HG03520 (cell line): ENCODE results near the gene POU2F1.

Experiments
- ATAC-seq: cut with Tn5 transposase; IDR thresholded peaks from one replicate; pipeline ENCODE4 v1.9.1; 2021; ENCODE audit warnings: mild to moderate bottlenecking, moderate library complexity; ENCODE audit not compliant: unreplicated experiment

POU2F1 gene

DNA sequence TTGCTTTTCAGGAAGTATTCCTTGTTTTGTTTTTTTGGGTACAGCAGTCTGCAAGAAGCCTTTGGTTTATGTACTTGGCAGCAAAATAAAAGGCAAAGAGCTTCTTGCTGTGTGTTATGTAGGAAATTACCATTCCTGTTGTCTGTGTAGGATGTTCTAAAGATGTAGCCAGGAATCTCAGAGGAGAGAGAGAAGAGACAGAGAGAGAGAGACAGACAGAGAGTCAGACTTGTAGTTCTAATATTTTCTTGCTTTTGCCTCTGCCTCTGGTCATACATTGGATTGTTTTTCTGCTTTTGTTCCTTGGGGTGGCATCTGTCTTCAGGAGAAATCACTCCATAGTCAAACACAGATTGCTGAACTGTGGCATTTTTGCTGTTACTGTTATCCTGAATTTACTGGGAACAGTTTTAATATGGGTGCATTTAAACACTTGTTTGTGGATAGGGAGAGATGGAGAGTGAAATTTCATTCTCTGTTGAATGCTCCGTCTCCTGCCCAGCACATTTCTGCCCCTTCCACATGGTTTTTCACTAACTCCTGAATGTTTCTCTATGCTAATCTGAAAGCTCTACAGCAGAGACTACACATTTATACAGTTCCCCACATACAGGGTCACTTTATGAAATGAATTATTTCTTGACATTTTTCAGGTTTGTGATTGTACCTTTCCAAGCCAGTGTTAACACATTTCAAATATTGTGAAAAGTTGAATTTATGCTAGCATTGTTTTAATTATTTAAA is 49.8 kb downstream of the POU2F1 start:
- ATAC-seq, result no peak

DNA sequence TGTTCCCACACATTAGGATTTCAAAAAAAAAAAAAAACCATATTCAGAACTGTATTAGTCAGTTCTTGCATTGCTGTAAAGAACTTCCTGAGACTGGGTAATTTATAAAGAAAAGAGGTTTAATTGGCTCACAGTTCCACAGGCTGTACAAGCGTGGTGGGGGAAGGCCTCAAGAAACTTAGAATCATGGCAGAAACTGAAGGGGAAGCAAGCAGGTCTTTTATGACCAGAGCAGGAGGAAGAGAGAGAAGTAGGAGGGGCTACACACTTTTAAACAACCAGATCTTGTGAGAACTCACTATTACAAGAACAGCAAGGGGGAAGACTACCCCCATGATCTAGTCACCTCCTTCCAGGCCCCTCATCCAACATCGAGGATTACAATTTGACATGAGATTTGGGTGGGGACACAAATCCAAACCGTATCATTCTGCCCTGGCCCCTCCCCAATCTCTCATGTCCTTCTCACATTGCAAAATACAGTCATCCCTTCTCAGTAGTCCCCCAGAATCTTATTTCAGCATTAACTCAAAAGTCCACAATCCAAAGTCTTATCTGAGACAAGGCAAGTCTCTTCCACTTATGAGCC is 51.8 kb downstream of the POU2F1 start:
- ATAC-seq, result no peak

DNA sequence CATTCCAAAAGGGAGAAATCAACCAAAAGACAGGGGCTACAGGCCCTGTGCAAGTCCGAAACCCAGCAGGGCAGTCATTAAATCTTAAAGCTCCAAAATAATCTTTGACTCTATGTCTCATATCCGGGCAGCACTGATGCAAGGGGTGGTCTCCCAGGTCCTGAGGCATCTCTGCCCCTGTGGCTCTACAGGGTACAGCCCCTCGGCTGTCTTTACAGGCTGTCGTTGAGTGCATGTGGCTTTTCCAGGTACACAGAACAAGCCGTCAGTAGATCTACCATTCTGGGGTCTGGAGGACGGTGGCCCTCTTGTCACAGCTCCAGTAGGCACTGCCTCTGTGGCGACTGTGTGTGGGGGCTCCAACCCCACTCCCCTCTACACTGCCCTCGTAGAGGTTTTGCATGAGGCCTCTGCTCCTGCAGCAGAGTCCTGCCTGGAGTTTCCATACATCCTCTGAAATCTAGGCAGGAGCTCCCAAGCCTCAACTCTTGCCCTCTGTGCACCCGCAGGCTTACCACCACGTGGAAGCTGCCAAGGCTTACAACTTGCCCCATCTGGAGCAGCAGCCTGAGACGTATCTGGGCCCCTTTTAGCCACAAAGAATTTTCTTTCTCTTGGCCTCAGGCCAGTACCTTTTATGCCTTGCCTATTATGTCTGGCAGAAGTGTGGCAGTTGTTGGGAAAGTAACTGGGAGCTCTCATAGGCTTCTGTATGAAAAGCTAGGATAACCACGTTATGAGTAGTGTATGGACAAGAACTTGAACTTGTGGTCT is 52.5 kb downstream of the POU2F1 start:
- ATAC-seq, result no peak

DNA sequence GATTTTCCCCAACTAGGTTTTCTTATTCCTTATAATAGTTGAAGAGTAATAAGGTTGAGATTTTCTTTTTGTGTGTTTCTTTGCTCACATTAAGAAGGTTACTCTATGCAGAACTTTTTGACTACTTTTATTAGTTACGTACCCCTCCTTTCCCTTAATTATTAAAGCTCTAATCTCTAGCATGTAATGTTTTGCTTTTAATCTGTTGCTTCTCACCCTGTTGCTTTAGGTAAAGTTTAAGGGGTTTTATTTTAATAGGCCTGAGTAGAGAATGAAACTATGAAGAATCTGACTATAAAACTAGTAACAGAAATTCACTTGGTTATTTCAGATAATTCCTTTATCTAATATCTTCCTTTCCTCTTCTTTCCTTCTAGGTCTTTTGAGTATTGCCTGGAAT is 53.4 kb downstream of the POU2F1 start:
- no peak for ATAC-seq

DNA sequence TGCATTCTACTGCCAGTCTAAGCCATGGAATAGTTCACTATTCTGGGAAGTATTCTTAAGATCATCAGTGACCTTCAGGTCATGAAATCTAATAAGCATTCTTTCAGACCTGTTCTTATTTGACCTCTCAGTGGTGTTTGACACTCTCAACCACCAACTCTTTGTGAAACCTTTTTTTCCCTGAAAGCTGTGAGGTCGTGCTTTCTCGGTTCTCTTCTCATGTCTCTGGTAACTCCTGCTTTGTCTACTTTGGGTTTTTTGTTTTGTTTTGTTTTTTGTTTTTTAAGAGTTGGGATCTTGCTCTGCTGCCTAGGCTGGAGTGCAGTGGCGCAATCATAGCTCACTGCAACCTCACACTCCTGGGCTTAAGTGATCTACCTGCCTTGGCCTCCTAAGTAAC is 56.3 kb downstream of the POU2F1 start:
- peak; percentile 83 for ATAC-seq

DNA sequence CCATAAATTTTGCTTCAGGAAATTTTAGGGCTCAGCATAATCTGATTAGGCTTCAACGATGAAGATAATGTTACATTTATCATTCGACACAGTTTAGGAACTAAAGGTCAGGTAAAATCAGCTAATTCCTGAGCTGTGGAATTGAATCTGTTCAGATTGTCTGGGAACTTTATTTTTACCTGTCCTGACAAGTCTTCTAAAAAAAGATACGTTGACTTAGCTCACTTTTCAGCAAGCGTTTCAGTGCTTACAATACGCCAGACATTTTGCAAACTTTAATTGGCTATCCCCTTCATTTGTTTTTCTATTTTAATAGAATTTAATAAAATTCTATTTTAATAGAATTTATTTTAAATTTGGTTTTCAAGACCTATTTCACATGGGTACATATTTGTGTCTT is 57.8 kb downstream of the POU2F1 start:
- no peak for ATAC-seq

DNA sequence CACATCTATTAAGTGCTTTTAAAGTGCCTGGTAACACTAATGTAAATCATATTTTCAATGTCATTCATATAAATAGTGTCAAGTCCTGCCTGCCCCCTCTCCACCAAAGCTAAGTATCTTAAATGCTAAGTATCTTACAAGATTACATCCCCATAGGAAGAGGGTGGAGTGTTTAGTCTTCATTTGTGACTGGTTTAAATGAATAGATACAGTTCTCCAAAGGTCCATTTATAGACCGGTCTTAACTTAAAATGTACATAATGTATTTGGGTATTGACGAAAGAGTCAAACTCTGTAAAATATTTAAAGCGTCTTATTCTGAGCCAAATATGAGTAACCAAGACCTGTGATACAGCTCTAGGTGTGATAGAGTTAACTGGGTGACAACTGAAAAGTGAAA is 60.2 kb downstream of the POU2F1 start:
- no peak for ATAC-seq

DNA sequence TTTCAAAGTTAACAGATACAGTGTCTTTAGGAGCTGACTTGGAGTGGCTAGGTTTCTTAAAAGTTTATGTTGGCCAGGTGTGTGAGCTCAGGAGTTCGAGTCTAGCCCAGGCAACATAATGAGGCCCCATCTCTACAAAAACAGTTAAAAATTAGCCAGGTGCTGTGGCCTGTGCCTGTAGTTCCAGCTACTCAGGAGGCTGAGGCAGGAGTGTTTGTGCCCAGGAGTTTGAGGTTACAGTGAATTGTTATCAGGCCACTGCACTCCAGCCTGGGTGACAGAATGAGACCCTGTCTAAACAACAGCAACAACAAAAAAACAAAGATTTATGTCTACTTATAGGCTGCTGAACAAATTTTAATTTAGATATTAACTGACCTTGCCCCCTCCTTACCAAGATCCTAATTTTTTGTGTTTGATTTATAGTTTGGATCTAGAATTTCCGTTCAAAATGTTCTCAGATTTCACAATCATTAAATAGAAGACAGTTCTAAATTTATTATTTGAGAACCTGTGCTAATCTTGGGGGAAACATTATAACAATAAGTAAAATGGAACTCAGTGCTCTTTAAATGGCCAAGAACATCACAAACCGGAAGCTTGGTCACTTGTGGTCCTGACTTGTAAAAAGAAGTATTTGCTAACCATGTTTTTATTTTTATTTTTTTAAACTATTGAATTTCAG is 67.8 kb downstream of the POU2F1 start:
- ATAC-seq, result no peak

DNA sequence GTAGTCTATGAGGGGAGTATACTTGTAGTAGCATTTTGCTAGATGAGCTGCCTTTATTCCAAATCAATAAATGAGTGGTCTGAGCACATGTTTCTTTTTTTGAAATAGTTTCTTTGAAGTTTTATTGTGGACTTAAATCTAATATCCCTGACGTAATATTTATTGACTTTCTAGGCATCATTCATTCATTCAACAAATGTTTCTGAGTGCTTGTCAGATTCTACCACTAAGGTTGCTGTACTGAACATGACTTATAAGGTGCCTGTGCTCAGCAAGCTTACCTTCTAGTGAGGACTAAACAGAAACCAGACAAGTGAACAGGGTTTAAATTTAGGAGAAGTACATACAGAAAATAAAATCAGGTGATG is 68.4 kb downstream of the POU2F1 start:
- no peak for ATAC-seq

DNA sequence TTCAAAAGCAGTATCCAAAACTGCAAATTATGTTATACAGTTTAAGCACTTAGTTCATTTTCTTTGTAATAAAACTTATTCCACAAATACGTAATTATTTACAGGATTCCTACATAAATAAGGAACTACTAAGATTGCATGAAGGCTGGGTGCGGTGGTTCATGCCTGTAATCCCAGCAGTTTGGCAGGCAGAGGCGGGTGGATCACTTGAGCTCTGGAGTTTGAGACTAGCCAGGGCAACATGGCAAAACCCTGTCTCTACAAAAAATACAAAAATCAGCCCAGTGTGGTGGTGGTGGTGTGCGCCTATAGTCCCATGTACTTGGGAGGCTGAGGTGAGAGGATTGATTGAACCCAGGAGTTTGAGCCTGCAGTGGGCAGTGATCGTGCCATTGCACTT is 69.3 kb downstream of the POU2F1 start:
- no peak for ATAC-seq

DNA sequence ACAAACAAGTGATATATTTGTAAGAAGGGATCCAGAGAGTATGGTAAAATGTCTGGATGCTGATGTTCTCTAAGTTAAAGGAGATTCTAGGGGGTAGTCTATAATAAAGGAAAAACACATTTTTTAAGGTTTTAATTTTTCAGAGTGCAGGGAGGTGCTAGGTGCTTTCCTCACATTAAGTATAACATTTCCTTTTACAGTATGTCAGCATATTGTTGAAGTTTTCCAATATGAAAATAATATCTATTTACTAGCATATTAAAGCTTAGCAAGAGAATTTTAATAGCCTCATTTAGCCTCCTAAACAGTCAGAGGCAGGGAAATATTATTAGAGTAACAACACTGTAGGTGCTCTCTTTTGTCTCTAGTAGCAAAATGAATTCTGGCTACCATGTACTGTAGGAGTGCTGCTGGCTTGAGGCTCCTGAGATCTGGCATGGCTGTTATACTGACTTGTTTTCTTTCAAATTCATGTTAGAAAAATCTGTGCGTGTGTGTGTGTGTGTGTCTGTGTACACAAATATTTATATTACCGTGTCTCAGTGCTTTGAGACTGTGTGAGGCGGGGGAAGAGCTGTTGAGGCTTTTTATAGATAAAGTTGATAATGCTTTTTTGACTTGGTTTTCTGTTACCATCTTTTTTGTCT is 71.0 kb downstream of the POU2F1 start:
- ATAC-seq, result no peak

DNA sequence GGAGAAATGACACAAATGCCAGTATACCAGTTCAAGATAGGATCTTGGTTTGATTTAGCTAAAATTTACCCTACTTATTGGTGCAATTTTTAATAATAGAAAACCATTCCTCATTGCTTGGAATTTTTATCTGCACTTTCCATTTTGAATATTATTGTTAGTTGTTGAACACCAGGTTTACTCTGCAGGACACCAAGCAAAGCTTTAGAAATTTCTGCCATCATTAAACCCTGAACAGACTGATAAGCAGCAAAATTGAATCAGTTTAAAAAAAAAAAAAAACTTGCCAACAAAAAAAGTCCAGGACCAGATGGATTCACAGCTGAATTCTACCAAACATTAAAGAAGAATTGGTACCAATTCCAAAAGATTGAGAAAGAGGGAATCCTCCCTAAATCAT is 71.5 kb downstream of the POU2F1 start:
- no peak for ATAC-seq

DNA sequence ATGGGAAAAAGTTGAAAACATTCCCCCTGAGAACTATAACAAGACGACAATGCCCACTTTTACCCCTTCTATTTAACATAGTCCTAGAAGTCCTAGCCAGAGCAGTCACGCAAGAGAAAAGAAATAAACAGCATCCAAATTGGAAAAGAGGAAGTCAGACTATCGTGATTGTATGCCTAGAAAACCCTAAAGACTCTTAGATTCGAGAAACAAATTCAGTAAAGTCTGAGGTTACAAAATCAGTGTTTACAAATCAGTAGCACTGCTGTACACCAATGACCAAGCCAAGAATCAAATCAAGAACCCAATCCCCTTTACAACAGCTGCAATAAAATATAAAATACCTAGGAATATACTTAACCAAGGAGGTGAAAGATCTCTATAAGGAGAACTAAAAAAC is 72.4 kb downstream of the POU2F1 start:
- no peak for ATAC-seq

DNA sequence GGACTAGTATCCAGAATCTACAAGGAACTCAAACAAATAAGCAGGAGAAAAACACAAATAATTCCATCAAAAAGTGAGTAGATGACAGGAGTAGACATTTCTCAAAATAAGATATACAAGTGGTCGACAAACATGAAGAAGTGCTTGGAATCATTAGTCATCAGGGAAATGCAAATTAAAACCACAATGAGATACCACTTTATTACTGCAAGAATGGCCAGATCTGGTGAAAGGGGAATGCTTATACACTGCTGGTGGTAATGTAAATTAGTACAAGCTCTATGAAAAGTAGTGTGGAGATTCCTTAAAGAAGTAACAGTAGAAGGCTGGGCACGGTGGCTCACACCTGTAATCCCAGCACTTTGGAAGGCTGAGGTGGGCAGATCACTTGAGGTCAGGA is 73.8 kb downstream of the POU2F1 start:
- no peak for ATAC-seq

DNA sequence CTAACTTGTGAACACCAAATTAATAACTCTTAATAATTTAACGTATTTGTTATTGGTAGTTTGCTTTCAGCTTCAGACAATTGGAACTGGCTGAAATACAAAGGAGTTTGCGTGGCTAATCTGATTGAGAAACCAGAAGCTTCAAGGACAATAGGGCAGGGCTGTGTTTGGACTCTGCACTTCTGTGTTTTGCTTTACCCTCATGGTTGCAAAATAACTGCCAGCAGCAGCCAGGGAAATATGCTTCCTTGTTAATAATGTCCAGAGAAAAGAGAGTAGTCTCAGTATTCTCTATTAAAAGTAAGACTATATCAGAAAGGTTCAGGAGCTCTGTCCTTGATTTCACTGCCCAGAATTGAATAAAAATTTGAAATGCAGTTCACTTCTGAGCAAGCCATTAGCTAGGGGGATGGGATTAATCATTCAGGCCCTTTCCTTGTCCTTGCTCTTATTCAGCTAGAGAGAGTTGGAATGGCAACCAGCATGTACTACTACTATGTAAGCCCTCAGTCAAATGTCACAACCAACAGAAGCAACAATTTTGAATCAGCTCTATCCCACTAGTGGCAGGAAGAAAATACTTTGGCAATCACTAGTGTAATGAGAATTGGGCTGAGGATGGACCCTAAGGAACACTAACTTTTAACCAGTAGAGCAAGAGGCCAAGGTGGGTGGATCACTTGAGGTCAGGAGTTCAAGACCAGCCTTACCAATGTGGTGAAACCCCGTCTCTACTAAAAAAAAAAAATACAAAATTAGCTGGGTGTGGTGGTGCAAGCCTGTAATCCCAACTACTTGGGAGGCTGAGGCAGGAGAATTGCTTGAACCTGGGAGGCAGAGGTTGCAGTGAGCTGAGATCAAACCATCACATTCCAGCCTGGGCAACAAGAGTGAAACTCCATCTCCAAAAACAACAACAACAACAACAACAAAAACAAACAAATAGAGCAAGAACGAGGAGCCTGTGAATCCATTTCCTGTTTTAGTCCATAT is 76.8 kb downstream of the POU2F1 start:
- ATAC-seq, result no peak

DNA sequence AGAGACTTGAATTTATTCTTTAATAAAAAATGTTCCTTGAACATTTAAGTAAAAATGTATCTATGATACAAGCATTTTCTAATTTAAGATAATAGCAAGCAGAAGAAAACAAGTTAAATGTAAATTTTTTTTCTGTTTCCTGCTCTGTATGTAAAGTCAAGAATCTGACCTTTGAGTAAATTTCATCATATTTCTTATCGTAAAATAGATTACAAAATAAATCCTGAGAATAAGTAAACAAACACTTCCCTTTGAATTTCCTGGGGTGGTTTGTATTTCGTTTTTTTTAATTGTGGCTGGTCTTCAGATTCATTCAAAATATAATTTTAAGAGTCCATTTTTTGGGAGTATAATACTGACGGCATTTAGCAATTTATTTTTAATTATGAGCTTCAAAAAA is 77.6 kb downstream of the POU2F1 start:
- no peak for ATAC-seq

DNA sequence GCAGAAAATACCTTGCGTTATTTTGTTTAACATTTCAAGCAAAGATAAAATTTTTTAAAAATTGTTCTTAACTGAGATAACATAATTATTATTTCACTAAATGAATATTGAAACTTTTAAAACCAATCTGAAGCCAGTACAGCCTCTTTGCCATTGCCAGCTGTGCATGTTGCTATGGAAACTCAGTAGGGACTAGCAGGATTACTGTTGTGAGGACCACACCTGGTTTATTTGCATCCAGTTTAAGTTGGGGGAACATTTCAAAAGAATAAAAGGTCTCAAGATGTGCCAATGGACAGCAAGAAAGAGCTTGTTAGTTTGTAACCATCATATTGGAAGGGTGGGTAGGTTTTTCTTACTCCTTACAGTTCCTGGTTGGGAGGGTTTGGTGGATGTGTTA is 80.7 kb downstream of the POU2F1 start:
- no peak for ATAC-seq

DNA sequence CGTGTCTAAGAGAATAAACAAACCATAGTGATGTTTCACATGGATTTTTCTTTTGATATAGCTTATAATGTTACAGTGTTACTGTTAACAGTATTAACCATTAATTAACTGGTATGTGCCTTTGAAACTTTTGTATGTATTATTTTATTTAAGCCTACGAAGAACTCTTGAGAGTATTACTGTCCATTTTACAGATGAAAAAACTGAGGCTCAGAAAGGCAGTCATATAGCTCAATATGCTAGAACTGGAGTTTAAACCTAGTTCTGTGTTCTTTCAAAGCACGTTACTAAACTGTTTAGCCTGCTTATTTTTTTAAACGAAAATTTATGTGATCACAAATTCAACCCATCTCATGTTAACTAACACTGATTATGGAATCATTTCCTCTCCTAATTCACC is 83.5 kb downstream of the POU2F1 start:
- ATAC-seq, result no peak

DNA sequence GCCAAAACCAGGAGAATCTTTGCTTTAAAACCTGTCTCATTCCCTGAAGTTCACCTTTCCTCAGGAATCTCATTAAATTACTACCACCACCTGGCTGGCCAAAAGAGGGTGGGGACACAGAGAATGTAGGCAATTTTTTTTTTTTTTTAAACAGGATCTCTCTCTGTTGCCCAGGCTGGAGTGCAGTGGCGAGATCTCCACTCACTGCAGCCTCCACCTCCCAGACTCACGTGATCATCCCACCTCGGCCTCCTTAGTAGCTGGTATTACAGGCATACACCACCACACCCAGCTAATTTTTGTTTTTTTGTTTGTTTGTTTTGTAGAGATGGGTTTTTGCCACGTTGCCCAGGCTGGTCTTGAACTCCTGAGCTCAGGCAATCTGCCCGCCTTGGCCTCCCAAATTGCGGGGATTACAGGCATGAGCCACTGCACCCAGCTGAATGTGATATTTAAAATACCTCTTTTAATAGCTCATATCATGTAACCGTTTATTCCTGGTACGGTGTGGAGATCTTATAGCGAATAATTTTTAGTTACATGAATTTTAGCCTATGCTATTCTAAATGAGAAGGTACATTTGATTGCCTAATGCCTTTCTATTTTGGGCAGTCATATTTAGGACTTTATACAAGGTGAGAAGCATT is 84.5 kb downstream of the POU2F1 start:
- ATAC-seq, result no peak
